HepG2 (cell line): ENCODE measurements around the gene LRIG3.
"Not testable (repeated sequence)": the region's sequence is repeated elsewhere in the genome, so short reads cannot be mapped to it uniquely, and the experiment has no call there.

Experiments
- HHEX ChIP-seq: IDR thresholded peaks from 2 replicates; pipeline ENCODE4 v1.6.1; 2016; ENCODE audit warnings: control low read depth
- JUNB ChIP-seq: sonication (generic); formaldehyde crosslinking; IDR thresholded peaks from 2 replicates; pipeline ENCODE4 v1.8.0; 2022; ENCODE audit warnings: missing genetic modification reagents, mild to moderate bottlenecking, borderline replicate concordance
- PAXIP1 ChIP-seq: sonication (generic); formaldehyde crosslinking; conservative IDR thresholded peaks from 2 replicates; pipeline ENCODE4 v1.4.0; 2020; ENCODE audit warnings: mild to moderate bottlenecking, missing genetic modification reagents, moderate library complexity
- ZHX1 ChIP-seq: sonication (generic); formaldehyde crosslinking; IDR thresholded peaks from 2 replicates; pipeline ENCODE4 v1.8.1; 2022; ENCODE audit warnings: low read depth, mild to moderate bottlenecking, missing genetic modification reagents
- ZNF317 ChIP-seq: sonication (generic); formaldehyde crosslinking; IDR thresholded peaks from 2 replicates; pipeline ENCODE4 v1.5.0; 2020; ENCODE audit warnings: mild to moderate bottlenecking, missing genetic modification reagents
- TF ChIP-seq, protein P1 (sequence below): sonication (generic); formaldehyde crosslinking; conservative IDR thresholded peaks from 2 replicates; pipeline ENCODE4 v1.4.0; 2020; ENCODE audit warnings: missing genetic modification reagents
- TF ChIP-seq, protein P2 (sequence below): sonication (generic); formaldehyde crosslinking; IDR thresholded peaks from 2 replicates; pipeline ENCODE4 v1.4.0; 2020; ENCODE audit warnings: missing genetic modification reagents
- TF ChIP-seq, protein P3 (sequence below): sonication (generic); formaldehyde crosslinking; IDR thresholded peaks from 2 replicates; pipeline ENCODE4 v1.9.0; 2021; ENCODE audit warnings: missing genetic modification reagents, mild to moderate bottlenecking, borderline replicate concordance

DNA sequence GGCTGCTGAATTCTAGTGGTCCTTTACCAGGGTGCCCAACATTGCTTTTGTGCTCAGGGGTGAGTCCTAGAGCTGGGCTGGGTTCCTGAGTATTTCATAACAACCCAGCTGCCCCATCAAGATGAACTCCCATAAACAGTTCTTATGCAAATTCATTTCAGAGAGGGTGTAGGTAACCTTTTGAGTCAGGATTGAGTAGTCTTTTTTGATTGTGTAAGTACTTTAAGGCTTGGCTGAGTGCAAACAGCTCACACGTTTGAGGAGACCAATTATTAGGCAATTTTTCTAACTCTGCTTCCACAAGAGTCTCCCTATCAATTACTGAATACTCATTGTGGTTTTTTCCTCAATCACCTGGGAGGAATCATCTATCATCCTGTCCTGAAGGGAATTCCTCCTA is 63.1 kb downstream of the LRIG3 start:
- not testable (repeated sequence) for TF ChIP-seq JUNB; HHEX (CRISPR knock-in tag); ZNF317 (CRISPR knock-in tag); PAXIP1 (CRISPR knock-in tag); ZHX1 (CRISPR knock-in tag)
- TF ChIP-seq, protein P1, sequence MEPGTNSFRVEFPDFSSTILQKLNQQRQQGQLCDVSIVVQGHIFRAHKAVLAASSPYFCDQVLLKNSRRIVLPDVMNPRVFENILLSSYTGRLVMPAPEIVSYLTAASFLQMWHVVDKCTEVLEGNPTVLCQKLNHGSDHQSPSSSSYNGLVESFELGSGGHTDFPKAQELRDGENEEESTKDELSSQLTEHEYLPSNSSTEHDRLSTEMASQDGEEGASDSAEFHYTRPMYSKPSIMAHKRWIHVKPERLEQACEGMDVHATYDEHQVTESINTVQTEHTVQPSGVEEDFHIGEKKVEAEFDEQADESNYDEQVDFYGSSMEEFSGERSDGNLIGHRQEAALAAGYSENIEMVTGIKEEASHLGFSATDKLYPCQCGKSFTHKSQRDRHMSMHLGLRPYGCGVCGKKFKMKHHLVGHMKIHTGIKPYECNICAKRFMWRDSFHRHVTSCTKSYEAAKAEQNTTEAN (CRISPR knock-in tag): not testable (repeated sequence)
- TF ChIP-seq, protein P2, sequence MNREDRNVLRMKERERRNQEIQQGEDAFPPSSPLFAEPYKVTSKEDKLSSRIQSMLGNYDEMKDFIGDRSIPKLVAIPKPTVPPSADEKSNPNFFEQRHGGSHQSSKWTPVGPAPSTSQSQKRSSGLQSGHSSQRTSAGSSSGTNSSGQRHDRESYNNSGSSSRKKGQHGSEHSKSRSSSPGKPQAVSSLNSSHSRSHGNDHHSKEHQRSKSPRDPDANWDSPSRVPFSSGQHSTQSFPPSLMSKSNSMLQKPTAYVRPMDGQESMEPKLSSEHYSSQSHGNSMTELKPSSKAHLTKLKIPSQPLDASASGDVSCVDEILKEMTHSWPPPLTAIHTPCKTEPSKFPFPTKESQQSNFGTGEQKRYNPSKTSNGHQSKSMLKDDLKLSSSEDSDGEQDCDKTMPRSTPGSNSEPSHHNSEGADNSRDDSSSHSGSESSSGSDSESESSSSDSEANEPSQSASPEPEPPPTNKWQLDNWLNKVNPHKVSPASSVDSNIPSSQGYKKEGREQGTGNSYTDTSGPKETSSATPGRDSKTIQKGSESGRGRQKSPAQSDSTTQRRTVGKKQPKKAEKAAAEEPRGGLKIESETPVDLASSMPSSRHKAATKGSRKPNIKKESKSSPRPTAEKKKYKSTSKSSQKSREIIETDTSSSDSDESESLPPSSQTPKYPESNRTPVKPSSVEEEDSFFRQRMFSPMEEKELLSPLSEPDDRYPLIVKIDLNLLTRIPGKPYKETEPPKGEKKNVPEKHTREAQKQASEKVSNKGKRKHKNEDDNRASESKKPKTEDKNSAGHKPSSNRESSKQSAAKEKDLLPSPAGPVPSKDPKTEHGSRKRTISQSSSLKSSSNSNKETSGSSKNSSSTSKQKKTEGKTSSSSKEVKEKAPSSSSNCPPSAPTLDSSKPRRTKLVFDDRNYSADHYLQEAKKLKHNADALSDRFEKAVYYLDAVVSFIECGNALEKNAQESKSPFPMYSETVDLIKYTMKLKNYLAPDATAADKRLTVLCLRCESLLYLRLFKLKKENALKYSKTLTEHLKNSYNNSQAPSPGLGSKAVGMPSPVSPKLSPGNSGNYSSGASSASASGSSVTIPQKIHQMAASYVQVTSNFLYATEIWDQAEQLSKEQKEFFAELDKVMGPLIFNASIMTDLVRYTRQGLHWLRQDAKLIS (CRISPR knock-in tag): not testable (repeated sequence)
- TF ChIP-seq, protein P3, sequence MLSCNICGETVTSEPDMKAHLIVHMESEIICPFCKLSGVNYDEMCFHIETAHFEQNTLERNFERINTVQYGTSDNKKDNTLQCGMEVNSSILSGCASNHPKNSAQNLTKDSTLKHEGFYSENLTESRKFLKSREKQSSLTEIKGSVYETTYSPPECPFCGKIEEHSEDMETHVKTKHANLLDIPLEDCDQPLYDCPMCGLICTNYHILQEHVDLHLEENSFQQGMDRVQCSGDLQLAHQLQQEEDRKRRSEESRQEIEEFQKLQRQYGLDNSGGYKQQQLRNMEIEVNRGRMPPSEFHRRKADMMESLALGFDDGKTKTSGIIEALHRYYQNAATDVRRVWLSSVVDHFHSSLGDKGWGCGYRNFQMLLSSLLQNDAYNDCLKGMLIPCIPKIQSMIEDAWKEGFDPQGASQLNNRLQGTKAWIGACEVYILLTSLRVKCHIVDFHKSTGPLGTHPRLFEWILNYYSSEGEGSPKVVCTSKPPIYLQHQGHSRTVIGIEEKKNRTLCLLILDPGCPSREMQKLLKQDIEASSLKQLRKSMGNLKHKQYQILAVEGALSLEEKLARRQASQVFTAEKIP (CRISPR knock-in tag): not testable (repeated sequence)
